Esophagus mucosa (tissue), 1 donor: ENCODE data around the gene BRCC3. TPM values are rescaled to one million over a fixed set of nuclear protein-coding genes. Genes with fewer than 3 reads are reported as not detected.
A peak's percentile ranks its signal among the peaks of the same experiment; 100 is the strongest.

ENCODE experiments used
- ATAC-seq: fragments of 200-7000 bp; cut with Tn5 transposase; one replicate; pipeline ENCODE4 v1.9.1; 2020
- total RNA-seq: library from RNA; stranded (reverse); gene quantifications from one replicate; pipeline ENCODE4 v1.2.4, GENCODE V29; 2023
- donor health status: DM: yes; HTN: yes; CAD: no.

The BRCC3 gene
- total RNA-seq: 23.1 TPM

GRCh38 chrX:155070975-155071693 is at the start of gene BRCC3, which contains the start of the genes CMC4 and MTCP1:
Gene BRCC3 (plus strand): TSS chrX:155071508. CDS start chrX:155071528, 20 bp downstream.
Gene CMC4 (minus strand): TSS chrX:155071136. CDS start chrX:155064023, 7,113 bp downstream.
Gene MTCP1 (minus strand): TSS chrX:155071136. CDS start chrX:155066010, 5,126 bp downstream.
- ATAC-seq: peak; percentile 96

- ATAC-seq: no peak
Measured at GRCh38 chrX:155022585-155022984, 48.7 kb upstream of the BRCC3 start, which contains the start of gene F8. Gene F8 (minus strand): TSS chrX:155022723. CDS start chrX:155022552, 171 bp downstream.

GRCh38 chrX:155023907-155024833 is 47.1 kb upstream of the BRCC3 start:
- ATAC-seq: no peak

GRCh38 chrX:155026420-155026726 is 44.9 kb upstream of the BRCC3 start:
- ATAC-seq: no peak

GRCh38 chrX:155026727-155027508 is 44.4 kb upstream of the BRCC3 start, which contains the start of gene FUNDC2:
Gene FUNDC2 (plus strand): TSS chrX:155026844. CDS start chrX:155026939, 95 bp downstream.
- ATAC-seq: peak; percentile 95

- ATAC-seq: peak; percentile 43
Measured at GRCh38 chrX:155027509-155028066, 43.7 kb upstream of the BRCC3 start.

- ATAC-seq: no peak
Measured at GRCh38 chrX:155028129-155028528, 43.2 kb upstream of the BRCC3 start.

GRCh38 chrX:155028877-155029291 is 42.4 kb upstream of the BRCC3 start:
- no peak for ATAC-seq

GRCh38 chrX:155031657-155032056 is 39.7 kb upstream of the BRCC3 start:
- no peak for ATAC-seq

- ATAC-seq: no peak
Measured at GRCh38 chrX:155035688-155036087, 35.6 kb upstream of the BRCC3 start.

GRCh38 chrX:155046129-155046810 is 25.0 kb upstream of the BRCC3 start:
- no peak for ATAC-seq

GRCh38 chrX:155046811-155047528 is 24.3 kb upstream of the BRCC3 start:
- no peak for ATAC-seq

GRCh38 chrX:155048977-155049619 is 22.2 kb upstream of the BRCC3 start:
- ATAC-seq: no peak

GRCh38 chrX:155052738-155053498 is 18.4 kb upstream of the BRCC3 start:
- no peak for ATAC-seq

- no peak for ATAC-seq
Measured at GRCh38 chrX:155053656-155054055, 17.7 kb upstream of the BRCC3 start.

GRCh38 chrX:155054255-155054654 is 17.1 kb upstream of the BRCC3 start:
- no peak for ATAC-seq

GRCh38 chrX:155055494-155055893 is 15.8 kb upstream of the BRCC3 start:
- ATAC-seq: no peak

- no peak for ATAC-seq
Measured at GRCh38 chrX:155056471-155056870, 14.8 kb upstream of the BRCC3 start.
